ENCODE data around the gene CD151.

CD151 gene

DNA sequence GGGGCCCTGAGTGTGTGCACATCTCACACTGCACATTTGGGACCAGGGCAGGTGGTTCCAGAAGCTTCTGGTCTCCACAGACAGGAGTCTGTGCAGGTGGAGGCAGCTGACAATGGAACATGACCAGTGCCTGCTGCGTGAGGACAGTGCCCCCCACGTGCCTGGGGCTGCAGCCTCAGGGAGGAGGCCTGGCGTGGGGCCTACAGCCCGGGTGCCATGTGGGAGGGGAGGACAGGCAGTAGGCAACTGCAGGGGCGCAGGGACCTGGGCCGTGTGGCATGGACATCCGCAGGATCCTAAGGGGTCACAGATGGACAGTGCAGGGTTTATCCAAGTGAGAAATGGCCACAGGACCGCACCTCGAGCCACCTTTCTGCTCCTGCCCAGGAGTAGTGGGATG is 38.7 kb downstream of the CD151 start:
- DNase-seq (ENCODE audit: low read depth in 2 of 2) = no peak

DNA sequence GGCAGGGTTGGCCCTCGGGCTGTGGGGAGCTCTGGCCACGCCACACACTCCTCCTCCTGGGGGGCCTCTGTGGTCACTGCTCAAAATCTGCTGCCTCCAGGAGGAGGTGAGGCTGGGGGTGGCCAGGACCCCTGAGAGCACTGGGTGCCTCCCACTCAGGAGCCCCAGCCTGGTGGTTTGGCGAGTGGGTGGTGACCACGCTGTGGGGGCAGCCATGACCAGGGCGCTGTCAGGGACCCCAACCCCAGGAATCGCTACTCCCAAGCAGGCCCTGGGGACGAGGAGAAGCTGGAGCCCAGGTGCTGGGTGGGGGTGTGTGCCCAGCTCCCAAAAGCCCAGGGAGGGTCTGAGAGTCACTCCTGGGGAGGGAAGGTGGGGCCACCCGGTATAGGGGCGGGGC is 40.0 kb downstream of the CD151 start:
- no peak for DNase-seq (ENCODE audit: low read depth in 2 of 2)

DNA sequence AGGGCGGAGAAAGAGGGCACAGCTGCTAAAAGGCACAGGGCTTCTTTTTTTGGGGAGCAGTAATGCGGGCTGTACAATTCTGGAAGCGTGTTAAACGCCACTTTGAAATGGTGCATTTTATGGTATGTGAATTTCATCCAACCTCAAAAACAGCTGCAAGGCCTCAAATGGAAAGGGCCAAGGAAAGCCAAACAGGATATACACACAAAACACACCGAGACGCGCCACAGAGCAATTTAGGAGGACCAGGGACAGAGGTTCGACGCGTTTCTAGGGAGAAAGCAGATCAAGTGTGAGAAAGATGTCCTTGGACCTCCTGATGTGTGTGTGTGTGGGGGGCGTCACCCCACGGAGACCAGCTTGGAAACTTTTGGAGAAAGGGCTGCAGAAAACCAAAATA is 41.0 kb downstream of the CD151 start:
- no peak for DNase-seq (ENCODE audit: low read depth in 2 of 2)

DNA sequence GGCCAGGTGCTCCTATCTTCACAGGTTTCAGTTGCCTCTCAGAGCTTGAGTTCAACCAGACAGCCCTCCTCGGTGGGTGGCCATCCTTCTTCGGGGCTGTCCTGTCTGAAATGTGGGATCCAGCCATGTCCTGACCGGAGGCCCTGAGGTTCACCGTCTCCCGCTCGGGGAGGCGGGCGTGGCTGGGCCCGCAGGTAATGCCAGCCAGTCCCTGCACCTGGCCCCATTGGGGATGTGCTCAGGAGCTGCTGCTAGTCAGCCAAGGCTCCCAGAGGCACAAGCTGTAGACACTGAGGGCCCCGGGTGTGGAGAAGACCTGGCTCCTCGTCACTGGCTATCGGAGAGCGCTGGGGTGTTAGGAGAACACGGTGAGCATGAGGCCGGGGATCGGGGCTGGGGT is 42.5 kb downstream of the CD151 start:
- no peak for DNase-seq (ENCODE audit: low read depth in 2 of 2)

DNA sequence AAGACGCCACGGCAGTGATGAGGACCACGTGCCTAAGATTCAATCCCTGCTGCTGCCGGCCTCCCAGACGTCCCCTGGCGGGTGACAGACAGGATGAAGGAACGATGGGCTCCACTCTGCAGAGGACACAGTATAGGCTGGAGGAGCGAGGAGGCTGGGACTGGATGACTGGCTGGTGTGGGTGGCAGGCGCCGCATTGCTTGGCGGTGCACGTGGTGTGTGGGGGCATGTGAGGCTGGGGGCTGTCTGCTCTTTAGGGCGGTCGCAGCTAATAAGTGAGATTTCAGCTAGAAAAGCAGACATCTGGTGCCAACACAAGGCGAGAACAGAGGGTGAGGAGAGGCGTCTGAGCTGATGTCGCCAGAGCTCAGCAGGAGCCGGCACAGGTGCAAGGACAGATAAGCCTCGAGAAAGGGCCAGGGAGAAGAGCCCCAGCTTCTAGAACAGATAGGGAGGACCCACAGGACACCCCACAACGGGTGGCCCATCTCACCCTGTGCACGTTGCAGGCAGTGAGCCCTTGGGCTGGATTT is 43.1 kb downstream of the CD151 start:
- no peak for DNase-seq (ENCODE audit: low read depth in 2 of 2)

DNA sequence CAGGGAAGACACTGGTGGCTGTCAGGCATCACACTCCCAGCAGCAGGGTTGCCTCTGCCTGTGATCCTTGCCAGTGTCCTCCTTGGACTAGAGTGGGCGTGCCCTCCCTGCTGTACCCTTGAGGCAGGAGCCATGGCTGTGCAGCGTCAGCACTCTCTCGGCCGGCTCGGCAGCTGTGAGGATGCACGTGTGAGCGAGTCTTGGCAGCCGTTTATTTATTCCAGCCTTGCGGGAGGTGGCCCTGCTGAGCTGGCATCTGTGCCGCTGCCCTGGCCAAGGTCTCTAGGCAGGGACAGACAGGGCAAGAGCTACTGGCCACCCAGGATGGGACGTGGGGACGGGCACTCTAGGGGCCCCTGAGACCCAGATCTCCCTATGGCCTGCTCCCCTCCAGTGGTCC is 43.8 kb downstream of the CD151 start:
- no peak for DNase-seq (ENCODE audit: low read depth in 2 of 2)

DNA sequence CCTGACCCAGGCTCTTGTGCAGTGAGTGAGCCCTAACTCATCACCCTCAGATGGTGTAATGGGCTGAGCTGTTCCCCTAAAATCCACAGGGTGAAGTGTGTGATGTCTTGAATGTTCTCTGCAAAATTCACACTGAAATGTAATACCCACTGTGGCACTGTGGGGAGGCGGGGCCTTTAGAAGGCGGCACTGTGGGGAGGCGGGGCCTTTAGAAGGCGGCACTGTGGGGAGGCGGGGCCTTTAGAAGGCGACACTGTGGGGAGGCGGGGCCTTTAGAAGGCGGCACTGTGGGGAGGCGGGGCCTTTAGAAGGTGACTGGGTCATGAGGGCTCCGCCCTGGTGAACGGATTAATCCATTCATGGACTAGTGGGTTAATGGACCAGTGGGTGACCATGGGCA is 44.8 kb downstream of the CD151 start:
- DNase-seq (ENCODE audit: low read depth in 2 of 2) = no peak

DNA sequence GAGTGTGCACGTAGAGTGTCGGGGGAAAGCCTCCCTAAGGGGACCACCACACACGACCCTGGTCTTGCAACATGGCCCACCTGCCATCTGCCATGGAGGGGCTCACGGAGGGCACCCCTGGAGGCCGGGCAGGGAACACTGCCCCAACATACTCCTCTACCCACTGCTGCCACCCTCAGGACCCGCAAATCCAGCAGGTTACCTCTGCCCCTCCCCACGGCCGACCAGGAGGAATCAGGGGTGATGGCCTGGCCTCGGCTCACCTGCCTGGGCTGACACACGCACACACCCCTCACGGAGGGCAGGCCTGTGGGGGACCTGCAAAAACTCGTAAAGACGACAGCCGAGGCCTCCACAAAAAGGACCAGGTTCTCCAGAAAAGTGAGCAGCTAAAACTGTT is 47.7 kb downstream of the CD151 start:
- DNase-seq (ENCODE audit: low read depth in 2 of 2) = no peak

DNA sequence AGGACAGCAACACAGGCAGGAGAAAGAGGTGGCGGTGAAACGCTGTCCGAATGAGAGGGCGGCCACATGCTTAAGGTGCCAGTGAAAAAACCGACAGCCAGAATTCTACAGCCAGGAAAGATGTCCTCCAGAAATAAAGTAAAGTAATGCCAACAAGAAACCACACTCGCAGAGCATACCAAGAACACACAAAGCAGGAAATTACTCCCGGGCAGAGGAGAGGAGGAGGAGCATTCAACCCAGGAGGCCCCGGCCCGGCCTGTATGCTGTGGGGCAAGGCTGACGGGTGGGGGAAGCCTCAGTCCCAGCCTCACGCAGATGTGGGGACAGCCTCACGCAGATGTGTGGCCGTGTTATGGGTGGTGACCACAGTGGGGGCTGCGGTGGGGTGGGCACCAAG is 49.8 kb downstream of the CD151 start:
- no peak for DNase-seq (ENCODE audit: low read depth in 2 of 2)

DNA sequence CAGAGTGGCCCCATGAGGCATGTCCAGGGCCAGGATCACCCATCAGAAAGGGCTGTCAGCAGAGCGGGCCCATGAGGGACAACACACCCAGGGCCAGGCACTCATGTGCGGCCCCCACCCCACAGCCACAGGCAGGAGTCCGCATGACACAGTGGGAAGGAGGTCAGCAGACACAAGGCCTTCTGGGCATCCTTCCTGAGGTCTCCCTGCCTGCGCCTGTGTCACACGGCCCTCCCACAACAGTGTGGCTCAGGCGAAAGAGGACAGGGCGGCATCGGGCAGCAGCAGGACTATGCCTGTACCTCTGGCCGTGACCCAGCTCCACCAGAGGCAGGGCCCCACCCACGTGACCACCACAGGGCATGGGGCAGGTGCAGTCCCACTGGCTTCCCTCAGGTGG is 50.8 kb downstream of the CD151 start:
- DNase-seq (ENCODE audit: low read depth in 2 of 2) = no peak

DNA sequence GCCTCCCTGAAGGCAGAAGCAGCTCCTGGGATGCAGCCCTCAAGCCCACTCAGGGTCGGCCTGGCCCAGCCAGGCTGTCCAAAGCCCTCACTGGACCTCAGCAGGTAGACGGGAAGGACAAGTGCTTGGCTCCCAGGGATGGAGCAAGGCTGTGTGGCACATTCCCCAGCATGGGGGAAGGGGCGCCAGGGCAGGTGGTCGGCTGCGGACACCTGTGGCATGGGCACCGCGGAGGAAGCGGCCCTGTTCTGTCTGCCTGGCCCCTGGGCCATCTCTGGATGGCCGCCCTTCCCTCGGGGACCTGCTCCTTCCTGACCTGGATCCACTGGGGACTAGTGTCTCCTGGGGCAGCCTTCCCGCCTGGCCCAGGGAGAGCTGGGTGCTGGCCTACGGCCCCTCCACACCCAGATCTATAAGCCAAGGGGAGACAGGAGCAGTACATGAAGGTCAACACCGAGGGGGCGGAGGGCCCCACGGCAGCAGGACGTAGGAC is 51.9 kb downstream of the CD151 start:
- DNase-seq (ENCODE audit: low read depth in 2 of 2) = no peak

DNA sequence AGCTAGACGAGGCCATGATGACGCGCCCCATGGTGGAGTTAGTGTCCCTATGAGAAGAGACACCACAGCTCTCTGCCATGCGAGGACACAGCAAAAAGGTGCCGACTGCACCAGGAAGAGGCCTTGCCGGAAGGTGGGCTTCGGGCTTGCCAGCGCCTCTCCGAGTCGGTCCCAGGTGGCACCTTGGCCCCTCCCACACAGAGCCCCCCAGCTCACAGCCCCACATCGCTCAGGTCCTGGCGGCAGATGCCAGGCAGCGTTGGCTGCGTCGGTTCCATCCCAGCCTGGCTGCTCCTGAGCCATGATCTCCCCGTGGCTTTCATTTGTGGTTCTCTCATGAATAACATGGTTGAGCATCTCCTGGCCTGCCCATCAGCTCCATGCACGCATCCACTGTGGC is 53.8 kb downstream of the CD151 start:
- DNase-seq (ENCODE audit: low read depth in 2 of 2) = no peak

DNA sequence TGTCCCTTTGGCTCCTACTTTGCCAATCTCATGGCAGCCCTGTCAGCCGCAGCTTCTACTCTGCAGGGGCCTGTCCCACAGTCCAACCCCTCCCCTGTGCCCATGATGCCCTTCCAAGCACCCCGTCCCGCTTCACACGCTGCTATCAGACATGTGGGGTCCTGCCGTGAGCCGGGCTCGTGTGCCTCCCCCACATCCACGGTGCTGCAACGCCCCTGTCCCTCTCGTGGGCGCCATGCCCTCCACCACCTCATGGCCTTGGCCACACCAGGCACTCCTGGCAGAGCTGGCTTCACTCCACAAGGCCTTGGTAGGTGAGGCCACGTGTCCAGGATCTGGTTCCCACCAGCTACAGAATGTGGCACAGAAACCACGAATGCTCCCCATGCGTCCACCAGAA is 54.8 kb downstream of the CD151 start:
- DNase-seq (ENCODE audit: low read depth in 2 of 2) = no peak

Data from activated CD8-positive, alpha-beta memory T cell treated with anti-CD3 and anti-CD28 coated beads for 4 hours (primary cell).